ENCODE results near the gene SLC12A8.
"Not testable (repeated sequence)": the region's sequence is repeated elsewhere in the genome, so short reads cannot be mapped to it uniquely, and the experiment has no call there.

Gene SLC12A8

DNA sequence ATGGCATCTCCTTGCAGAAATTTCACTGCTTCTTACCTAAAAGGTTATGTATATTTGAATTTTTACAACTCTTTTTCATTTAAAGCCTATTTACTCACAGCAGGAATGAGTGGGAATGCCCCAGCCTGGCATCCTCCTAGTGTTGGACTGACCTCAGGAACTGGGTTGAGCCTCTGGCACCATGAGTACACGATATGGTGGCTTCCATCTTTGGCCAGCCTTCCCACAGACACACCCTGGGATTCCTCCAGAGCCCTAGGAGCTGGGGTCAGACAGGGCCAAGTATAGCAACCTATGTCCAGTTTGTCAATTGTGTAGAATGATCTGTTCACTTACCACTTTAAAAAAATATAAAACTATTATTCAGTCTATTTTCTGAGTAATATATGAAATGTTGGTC is 99.6 kb downstream of the SLC12A8 start:
- DNase-seq, result no peak

DNA sequence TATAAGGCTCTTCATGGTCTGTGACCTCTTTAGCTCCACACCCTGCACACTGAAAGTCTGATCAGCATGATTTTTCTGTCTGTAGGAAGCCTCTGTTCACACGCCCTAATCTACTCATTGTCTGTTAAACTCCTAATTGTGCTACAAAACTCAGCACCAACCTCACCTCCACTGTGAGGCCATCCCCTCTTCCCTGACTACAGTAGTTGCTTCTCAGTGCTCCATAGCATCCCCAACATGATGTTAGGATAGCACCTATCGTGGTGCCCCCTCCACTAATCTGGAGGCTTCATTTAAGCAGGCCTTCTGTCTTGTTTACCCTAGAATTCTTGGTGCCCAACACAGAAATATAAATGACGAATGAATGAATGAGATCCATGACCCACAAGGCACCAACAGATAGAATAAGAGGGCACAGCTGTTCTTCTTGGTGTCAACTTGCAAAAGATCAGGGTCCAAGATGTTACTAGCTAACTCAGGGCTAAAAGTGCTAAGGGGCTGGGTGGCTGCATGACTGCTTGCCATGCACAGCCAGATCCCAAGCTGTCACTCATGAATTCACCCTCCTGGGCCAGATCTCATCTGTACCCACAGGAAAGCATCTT is 101.6 kb downstream of the SLC12A8 start:
- DNase-seq, result no peak

GRCh38 chr3:125110016-125110875 is 102.3 kb downstream of the SLC12A8 start:
- no peak for DNase-seq

GRCh38 chr3:125109536-125109925 is 103.0 kb downstream of the SLC12A8 start:
- DNase-seq, result no peak

DNA sequence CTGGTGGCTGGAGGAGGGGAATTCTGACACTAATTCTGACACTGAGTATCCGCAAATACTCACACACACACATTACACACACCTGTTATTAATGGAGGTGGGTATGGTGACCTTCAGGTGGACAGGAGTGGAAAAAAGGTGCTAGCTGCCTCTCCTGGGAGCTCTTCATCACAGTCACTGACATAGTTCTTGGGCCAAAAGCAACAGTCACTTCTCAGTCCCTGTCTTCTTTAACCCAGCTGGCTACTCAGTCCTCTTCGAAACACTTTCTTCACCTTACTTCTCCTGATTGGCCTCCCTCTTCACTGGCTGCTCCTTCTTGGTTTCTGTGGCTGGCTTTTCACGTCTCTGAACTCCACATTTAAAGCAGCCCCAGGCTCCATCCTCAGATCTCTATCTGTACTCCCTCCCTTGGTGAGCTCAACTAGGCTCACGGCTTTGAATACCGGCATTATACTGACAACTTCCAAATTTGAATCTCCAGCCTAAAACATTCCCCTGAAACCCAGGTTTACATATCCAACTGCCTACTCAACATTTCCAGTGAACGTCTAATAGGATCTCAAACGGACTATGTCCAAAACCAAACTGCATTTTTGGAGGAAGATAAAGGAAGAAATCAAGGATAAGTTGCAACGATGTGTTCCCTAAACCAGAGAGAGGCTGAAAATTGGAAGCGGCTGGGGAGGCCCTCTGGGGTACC is 103.6 kb downstream of the SLC12A8 start:
- no peak for DNase-seq

DNA sequence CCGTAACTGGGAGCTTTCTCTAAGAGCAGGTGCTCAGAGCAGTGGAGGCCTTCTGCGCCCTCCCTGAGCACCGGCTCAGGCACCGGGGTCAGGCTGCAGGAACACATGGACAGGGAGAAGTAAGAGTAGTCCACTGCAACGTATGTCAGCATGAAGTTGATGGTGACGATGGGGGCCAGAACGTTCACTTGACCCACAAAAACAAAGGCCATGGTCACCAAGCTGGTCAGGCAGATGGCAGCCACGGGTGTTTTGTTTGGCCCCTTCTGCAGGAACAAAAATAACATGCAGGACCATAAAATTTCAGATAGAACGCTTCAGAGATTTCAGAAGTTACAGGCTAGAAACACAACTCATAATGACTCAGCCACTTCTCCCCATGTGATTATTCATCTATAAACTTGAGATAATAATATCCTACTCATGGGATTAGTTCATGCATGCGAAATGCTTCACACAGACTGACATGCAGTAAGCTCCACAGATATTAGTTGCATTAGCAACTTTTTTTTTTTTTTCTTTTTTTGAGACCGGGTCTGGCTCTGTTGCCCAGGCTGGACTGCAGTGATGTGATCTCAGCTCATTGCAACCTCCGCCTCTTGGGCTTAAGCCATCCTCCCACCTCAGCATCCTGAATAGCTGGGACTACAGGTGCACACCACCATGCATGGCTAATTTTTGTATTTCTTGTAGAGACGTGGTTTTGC is 104.5 kb downstream of the SLC12A8 start:
- no peak for DNase-seq

DNA sequence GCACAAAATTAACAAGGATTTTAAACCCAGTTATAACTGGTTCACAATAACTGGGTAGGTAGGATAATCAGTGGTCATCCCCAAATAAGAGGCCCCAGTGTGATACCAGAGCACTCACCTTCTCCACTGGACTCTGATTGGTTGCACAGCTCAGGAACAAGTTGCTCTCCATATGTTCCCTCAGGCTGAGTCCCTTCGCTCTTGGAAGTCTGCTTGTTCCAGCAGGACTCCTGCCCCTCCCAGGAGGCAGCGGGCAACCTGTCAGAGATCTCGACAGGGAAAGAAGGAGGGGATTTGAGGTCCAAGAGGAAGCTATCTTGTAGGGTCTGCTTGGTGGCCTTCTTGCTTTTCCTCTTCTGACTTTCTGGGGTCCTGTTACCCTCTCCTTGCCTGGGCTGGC is 105.2 kb downstream of the SLC12A8 start:
- DNase-seq, result no peak

GRCh38 chr3:125105116-125105515 is 107.4 kb downstream of the SLC12A8 start:
- DNase-seq, result no peak

GRCh38 chr3:125104639-125105038 is 107.9 kb downstream of the SLC12A8 start:
- DNase-seq, result no peak

- DNase-seq, result no peak
These were observed 109.1 kb downstream of the SLC12A8 start for GRCh38 chr3:125103406-125103805.

GRCh38 chr3:125102470-125102869 is 110.1 kb downstream of the SLC12A8 start:
- DNase-seq, result no peak

- DNase-seq, result no peak
These were observed 113.8 kb downstream of the SLC12A8 start for GRCh38 chr3:125098611-125099291.

DNA sequence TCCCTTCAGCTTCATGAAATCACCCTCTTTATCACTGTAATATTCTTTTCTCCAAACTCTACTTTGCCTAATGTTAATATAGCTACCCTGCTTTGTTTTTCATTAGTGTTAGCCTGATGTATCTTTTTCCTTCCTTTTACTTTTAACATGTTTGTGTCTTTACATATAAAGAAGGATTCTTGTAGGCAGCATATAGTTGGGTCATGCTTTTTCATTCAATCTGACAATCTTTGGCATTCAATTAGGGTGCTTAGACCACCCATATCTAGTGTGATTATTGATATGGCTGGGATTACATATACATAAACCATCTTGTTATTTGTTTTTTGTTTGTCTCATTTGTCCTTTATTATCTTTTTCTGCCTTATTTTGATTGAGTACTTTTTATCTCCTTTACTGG is 121.9 kb downstream of the SLC12A8 start:
- no peak for DNase-seq

DNA sequence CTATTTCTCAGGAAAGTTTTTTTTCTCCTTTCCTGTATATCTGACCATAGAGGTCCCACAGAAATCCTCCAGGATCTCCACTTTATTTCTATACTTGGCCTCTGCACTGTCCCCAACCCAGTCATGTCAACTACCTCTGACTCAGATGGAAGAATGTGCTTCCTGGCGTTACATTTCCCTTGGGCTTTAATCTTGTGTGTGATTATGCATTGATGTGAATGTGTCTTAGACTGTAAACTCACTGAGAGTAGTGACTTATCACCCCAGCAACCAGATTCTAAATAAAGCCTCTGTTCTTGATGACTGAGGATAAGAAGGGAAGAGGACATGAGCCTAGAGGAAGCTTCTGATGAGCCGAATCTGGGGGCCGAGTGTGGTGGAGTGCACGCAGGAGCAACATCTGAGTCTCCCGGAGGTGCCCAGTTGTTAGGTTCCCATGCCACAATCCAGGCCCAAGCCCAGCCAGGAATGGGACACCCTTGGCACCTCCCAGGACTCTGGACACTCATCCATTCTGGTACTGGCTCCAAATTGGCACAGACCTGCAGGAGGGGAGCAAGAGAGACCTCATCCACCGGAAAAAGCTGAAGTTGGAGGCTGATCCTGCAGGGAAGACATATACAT is 124.7 kb downstream of the SLC12A8 start:
- DNase-seq, result no peak

GRCh38 chr3:125085166-125085565 is 127.4 kb downstream of the SLC12A8 start:
- no peak for DNase-seq

GRCh38 chr3:125083776-125084175 is 128.8 kb downstream of the SLC12A8 start:
- peak in 1 of 14 donors; percentile 34 for DNase-seq

- not testable (repeated sequence) for DNase-seq
These were observed 130.2 kb downstream of the SLC12A8 start for GRCh38 chr3:125082339-125082738.

DNA sequence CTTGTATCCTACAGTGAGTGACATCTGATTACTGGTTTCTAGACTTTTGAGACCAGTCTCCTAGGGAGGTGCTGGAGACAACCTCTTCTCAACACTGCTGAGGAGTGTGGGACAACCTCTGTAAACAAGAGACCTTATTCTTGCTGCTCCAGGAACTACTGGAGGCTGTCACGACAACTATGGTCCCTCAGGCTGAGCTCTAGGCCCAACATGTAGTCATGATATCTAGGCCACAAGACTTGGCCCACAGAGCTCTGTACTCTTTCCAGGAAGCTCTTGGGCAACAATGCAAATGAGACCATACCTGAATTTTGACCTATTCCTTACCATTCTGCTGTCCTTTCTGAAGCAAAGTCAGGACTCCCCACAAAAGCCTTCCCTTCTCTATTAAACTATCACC is 132.5 kb downstream of the SLC12A8 start:
- no peak for DNase-seq

DNA sequence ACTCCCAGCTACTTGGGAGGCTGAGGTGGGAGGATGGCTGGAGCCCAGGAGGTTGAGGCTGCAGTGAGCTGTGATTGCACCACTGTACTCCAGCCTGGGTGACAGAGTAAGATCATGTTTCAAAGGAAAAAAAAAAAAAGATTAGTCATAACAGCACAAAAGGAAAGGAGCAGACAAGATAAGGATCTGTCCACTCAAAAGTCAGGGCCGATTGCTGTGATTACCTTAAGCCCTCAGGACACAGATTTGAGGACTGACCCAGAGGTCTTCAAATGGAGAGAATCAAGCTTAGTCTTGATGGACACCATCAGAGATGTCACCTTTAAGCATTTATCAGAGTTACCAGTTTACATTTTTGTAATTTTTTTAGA is 132.9 kb downstream of the SLC12A8 start:
- no peak for DNase-seq

DNA sequence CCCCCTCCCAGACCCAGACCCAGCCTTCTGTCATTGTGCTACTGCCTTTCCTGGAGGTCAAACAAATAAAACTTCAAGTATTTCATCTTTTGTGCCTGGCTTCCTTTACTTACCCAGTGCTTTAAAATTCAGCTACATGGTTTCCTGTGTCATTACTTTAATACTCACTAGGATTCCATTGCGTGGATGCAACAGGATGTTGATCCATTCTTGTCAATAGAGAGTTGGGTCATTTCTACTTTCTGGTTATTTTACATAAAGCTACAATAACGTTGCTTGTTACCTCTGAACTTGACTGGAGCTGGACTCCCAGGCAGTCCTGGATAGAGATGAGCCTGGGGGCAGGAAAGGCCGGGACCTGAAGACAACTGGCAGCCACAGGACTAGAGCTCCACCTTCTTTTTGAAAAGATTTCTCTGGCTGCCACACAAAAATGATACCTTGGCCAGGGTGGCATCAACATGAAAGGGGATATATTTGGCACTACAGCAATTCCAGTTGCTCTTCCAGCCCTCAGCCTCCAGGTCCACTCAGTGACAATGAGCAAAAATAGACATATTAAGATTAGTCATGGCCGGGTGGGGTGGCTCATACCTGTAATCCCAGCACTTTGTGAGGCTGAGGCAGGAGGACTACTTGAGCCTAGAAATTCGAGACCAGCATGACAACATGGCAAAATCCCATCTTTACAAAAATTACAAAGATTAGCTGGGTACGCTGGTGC is 133.4 kb downstream of the SLC12A8 start:
- DNase-seq, result no peak

DNA sequence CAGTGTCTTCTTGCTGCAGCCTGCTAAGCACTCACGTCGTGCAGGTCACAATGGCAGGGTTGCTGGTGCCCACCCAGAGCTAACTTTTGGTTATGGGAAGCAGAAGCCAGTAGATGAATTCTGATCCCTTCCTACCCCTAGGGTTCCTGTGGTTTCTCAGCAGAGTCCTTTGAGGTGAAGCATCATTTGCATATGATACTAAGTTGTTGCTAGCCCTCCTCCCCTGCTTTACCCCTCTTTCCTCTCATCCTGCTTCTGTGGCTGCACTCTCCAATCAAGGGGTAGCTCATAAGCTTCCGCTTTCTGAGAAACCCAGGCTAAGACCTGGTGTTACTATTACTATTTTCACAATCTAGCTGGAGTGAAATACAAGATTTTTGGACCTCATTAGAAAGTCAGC is 134.7 kb downstream of the SLC12A8 start:
- no peak for DNase-seq
